ENCODE results near the gene ATXN7.
A peak's percentile ranks its signal among the peaks of the same experiment; 100 is the strongest.

ATXN7 gene

GRCh38 chr3:63863150-63864007, at the start of gene ATXN7, which contains the start of gene THOC7:
Gene ATXN7, plus strand, starts transcription at chr3:63863867. Its CDS starts 48,732 bp downstream, at chr3:63912599.
Gene THOC7, minus strand, starts transcription at chr3:63863805. Its CDS starts 15 bp downstream, at chr3:63863790.
- no peaks in the 10 kb centered on the region for H3K9me3 ChIP-seq (ENCODE audit: control insufficient read depth, low read length)
- H3K36me3 ChIP-seq (ENCODE audit: control insufficient read depth, insufficient read depth, low read length): no peaks in the 10 kb centered on the region
- H3K27me3 ChIP-seq (ENCODE audit: control insufficient read depth, insufficient read depth, low read length): no peaks in the 10 kb centered on the region
- H3K4me3 ChIP-seq (ENCODE audit: low read length): peak within 1 kb of the TSS; percentile 90
- peaks cover 21% of the 10 kb centered on the region for H3K4me1 ChIP-seq (ENCODE audit: control insufficient read depth, insufficient read depth, low read length)
- H3K9ac ChIP-seq (ENCODE audit: low read length): peak within 1 kb of the TSS; percentile 95

- Histone ChIP-seq H3K4me1 (ENCODE audit: control insufficient read depth, insufficient read depth, low read length) (no peaks in the 10 kb centered on the region), H3K36me3 (ENCODE audit: control insufficient read depth, insufficient read depth, low read length) (no peaks in the 10 kb centered on the region), H3K27me3 (ENCODE audit: control insufficient read depth, insufficient read depth, low read length) (no peaks in the 10 kb centered on the region), H3K4me3 (ENCODE audit: low read length) (no peak overlapping the region), H3K9ac (ENCODE audit: low read length) (no peak overlapping the region), H3K9me3 (ENCODE audit: control insufficient read depth, low read length) (no peaks in the 10 kb centered on the region)
These were observed 49.4 kb upstream of the ATXN7 start for GRCh38 chr3:63814237-63814636.

- no peak overlapping the region for H3K9ac ChIP-seq (ENCODE audit: low read length)
- H3K4me1 ChIP-seq (ENCODE audit: control insufficient read depth, insufficient read depth, low read length): no peaks in the 10 kb centered on the region
- H3K36me3 ChIP-seq (ENCODE audit: control insufficient read depth, insufficient read depth, low read length): no peaks in the 10 kb centered on the region
- H3K9me3 ChIP-seq (ENCODE audit: control insufficient read depth, low read length): no peaks in the 10 kb centered on the region
- no peak overlapping the region for H3K4me3 ChIP-seq (ENCODE audit: low read length)
- H3K27me3 ChIP-seq (ENCODE audit: control insufficient read depth, insufficient read depth, low read length): no peaks in the 10 kb centered on the region
These were observed 46.4 kb upstream of the ATXN7 start for GRCh38 chr3:63817225-63817624.

- Histone ChIP-seq H3K9ac (ENCODE audit: low read length) (no peak overlapping the region), H3K4me1 (ENCODE audit: control insufficient read depth, insufficient read depth, low read length) (no peaks in the 10 kb centered on the region), H3K9me3 (ENCODE audit: control insufficient read depth, low read length) (no peaks in the 10 kb centered on the region), H3K4me3 (ENCODE audit: low read length) (no peak overlapping the region), H3K27me3 (ENCODE audit: control insufficient read depth, insufficient read depth, low read length) (no peaks in the 10 kb centered on the region), H3K36me3 (ENCODE audit: control insufficient read depth, insufficient read depth, low read length) (no peaks in the 10 kb centered on the region)
These were observed 45.2 kb upstream of the ATXN7 start for GRCh38 chr3:63818282-63819150.

GRCh38 chr3:63819151-63819398, 44.6 kb upstream of the ATXN7 start, which contains the start of gene C3orf49:
Gene C3orf49, plus strand, starts transcription at chr3:63819299. Its CDS starts 173 bp downstream, at chr3:63819472.
- H3K4me1 ChIP-seq (ENCODE audit: control insufficient read depth, insufficient read depth, low read length): no peaks in the 10 kb centered on the region
- H3K36me3 ChIP-seq (ENCODE audit: control insufficient read depth, insufficient read depth, low read length): no peaks in the 10 kb centered on the region
- no peak within 1 kb of the TSS for H3K9ac ChIP-seq (ENCODE audit: low read length)
- H3K27me3 ChIP-seq (ENCODE audit: control insufficient read depth, insufficient read depth, low read length): no peaks in the 10 kb centered on the region
- H3K9me3 ChIP-seq (ENCODE audit: control insufficient read depth, low read length): no peaks in the 10 kb centered on the region
- no peak within 1 kb of the TSS for H3K4me3 ChIP-seq (ENCODE audit: low read length)

DNA sequence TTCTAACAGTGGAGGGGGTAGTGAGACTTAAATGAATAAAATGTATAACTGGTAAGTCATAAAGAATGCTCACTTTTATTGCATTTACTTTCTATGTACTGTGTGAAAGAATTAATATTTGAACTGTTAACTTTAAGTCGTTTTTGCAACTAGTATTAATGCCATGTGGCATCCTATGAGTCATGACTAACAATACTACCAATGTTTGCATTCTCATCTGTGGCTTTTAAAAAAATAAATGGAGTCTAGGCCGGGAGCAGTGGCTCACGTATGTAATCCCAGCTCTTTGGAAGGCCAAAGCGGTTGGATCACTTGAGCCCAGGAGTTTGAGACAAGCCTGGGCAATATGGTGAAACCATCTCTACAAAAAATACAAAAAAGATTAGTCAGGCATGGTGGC, 39.4 kb upstream of the ATXN7 start:
- Histone ChIP-seq H3K4me3 (ENCODE audit: low read length) (no peak overlapping the region), H3K4me1 (ENCODE audit: control insufficient read depth, insufficient read depth, low read length) (no peaks in the 10 kb centered on the region), H3K9ac (ENCODE audit: low read length) (no peak overlapping the region), H3K36me3 (ENCODE audit: control insufficient read depth, insufficient read depth, low read length) (no peaks in the 10 kb centered on the region), H3K9me3 (ENCODE audit: control insufficient read depth, low read length) (no peaks in the 10 kb centered on the region), H3K27me3 (ENCODE audit: control insufficient read depth, insufficient read depth, low read length) (no peaks in the 10 kb centered on the region)

DNA sequence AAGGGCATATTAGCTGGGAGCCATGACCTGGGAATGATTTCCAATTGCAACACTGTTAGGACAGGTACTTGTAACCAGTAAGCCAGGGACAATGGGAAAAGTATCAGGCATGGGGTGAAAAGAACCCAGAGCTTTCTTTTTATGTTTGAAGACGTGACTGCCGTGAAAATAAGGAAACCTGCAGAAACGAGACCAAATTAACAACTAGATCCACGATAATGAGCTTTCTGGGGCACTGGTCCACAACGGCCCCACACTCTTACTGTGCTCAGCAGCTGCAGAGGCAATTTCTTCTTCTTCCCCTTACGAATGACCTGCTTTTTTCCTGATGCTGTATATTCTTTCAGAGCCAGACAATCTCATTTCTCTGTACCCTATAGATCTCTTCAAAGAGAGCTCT, 33.1 kb upstream of the ATXN7 start:
- Histone ChIP-seq H3K4me1 (ENCODE audit: control insufficient read depth, insufficient read depth, low read length) (no peaks in the 10 kb centered on the region), H3K36me3 (ENCODE audit: control insufficient read depth, insufficient read depth, low read length) (no peaks in the 10 kb centered on the region), H3K9me3 (ENCODE audit: control insufficient read depth, low read length) (no peaks in the 10 kb centered on the region), H3K27me3 (ENCODE audit: control insufficient read depth, insufficient read depth, low read length) (no peaks in the 10 kb centered on the region), H3K9ac (ENCODE audit: low read length) (no peak overlapping the region), H3K4me3 (ENCODE audit: low read length) (no peak overlapping the region)

DNA sequence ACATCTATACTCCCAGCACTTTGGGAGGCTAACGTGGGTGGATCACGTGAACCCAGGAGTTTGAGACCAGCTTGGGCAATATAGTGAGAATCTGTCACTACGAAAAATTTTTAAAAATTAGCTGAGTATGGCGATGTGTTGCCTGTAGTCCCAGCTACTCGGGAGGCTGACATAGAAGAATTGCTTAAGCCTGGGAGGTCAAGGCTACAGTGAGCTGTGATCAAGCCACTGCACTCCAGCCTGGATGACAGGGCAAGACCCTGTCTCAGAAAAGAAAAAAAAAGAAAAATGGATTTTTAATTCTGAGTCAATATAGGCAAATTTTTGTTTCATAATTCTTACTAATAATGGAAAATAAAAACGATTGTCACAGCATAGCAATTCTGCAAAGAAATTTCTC, 31.3 kb upstream of the ATXN7 start:
- no peaks in the 10 kb centered on the region for H3K36me3 ChIP-seq (ENCODE audit: control insufficient read depth, insufficient read depth, low read length)
- H3K9ac ChIP-seq (ENCODE audit: low read length): no peak overlapping the region
- H3K9me3 ChIP-seq (ENCODE audit: control insufficient read depth, low read length): no peaks in the 10 kb centered on the region
- no peaks in the 10 kb centered on the region for H3K27me3 ChIP-seq (ENCODE audit: control insufficient read depth, insufficient read depth, low read length)
- H3K4me1 ChIP-seq (ENCODE audit: control insufficient read depth, insufficient read depth, low read length): no peaks in the 10 kb centered on the region
- H3K4me3 ChIP-seq (ENCODE audit: low read length): no peak overlapping the region

GRCh38 chr3:63841704-63842103, 22.0 kb upstream of the ATXN7 start:
- no peak overlapping the region for H3K4me3 ChIP-seq (ENCODE audit: low read length)
- no peaks in the 10 kb centered on the region for H3K36me3 ChIP-seq (ENCODE audit: control insufficient read depth, insufficient read depth, low read length)
- H3K9ac ChIP-seq (ENCODE audit: low read length): no peak overlapping the region
- H3K27me3 ChIP-seq (ENCODE audit: control insufficient read depth, insufficient read depth, low read length): no peaks in the 10 kb centered on the region
- peaks cover 4% of the 10 kb centered on the region for H3K4me1 ChIP-seq (ENCODE audit: control insufficient read depth, insufficient read depth, low read length)
- no peaks in the 10 kb centered on the region for H3K9me3 ChIP-seq (ENCODE audit: control insufficient read depth, low read length)

GRCh38 chr3:63842127-63842526, 21.5 kb upstream of the ATXN7 start:
- no peaks in the 10 kb centered on the region for H3K27me3 ChIP-seq (ENCODE audit: control insufficient read depth, insufficient read depth, low read length)
- no peaks in the 10 kb centered on the region for H3K36me3 ChIP-seq (ENCODE audit: control insufficient read depth, insufficient read depth, low read length)
- no peak overlapping the region for H3K4me3 ChIP-seq (ENCODE audit: low read length)
- no peaks in the 10 kb centered on the region for H3K9me3 ChIP-seq (ENCODE audit: control insufficient read depth, low read length)
- no peak overlapping the region for H3K9ac ChIP-seq (ENCODE audit: low read length)
- peaks cover 4% of the 10 kb centered on the region for H3K4me1 ChIP-seq (ENCODE audit: control insufficient read depth, insufficient read depth, low read length)

DNA sequence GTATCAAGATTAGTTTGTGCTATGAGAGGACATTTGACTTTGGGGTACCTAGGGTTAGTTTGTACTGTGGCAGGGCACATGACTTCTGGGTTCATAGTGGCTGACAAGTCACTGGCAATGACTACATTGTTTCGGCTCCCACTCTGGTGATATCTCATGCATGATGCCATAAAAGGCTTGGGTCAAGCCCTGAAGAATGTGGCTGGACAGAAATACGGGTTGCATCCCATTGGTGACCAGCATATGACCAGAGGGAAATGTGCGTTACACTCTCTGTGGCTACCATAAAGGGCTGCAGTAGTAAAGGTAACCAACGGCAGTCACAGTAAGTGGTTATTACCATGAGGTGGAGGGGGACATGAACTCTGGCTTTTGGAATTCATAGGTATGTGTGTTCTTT, 18.5 kb upstream of the ATXN7 start:
- Histone ChIP-seq H3K9me3 (ENCODE audit: control insufficient read depth, low read length) (no peaks in the 10 kb centered on the region), H3K4me3 (ENCODE audit: low read length) (no peak overlapping the region), H3K9ac (ENCODE audit: low read length) (no peak overlapping the region), H3K36me3 (ENCODE audit: control insufficient read depth, insufficient read depth, low read length) (no peaks in the 10 kb centered on the region), H3K4me1 (ENCODE audit: control insufficient read depth, insufficient read depth, low read length) (peaks cover 4% of the 10 kb centered on the region), H3K27me3 (ENCODE audit: control insufficient read depth, insufficient read depth, low read length) (no peaks in the 10 kb centered on the region)

DNA sequence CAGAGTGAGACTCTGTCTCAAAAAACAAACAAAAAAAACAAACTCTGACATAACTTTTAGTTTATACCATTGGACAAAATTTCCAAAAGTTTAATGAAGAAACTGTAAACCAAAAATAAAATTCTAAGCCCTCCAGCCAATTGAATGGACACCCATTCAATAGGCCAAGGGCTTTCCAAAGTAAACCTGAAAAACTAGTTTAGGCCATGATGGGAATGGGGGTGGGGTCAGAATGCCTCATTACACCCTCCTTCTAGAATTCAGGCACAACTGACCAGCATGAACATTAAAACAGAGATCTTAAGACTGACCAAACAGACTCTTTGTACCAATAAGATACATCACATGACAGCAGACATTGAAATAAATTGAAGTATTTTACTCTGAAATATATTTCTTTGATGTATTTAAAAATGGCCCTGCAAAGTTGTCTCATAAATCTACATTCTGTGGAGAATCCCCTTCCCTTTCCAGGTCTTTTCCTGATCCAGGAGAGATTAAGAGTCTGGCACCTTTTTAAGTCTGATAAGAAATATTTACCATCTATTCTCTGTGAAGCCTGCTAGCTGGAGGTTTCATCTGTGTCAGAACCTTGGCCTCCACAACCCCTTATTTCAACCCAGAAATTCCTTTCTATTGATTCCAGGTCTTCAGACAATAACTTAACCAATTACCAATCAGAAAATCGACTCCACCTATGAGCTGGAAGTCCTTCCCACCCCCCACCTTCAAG, 15.8 kb upstream of the ATXN7 start:
- Histone ChIP-seq H3K4me3 (ENCODE audit: low read length) (no peak overlapping the region), H3K9me3 (ENCODE audit: control insufficient read depth, low read length) (no peaks in the 10 kb centered on the region), H3K4me1 (ENCODE audit: control insufficient read depth, insufficient read depth, low read length) (peaks cover 4% of the 10 kb centered on the region), H3K9ac (ENCODE audit: low read length) (no peak overlapping the region), H3K27me3 (ENCODE audit: control insufficient read depth, insufficient read depth, low read length) (no peaks in the 10 kb centered on the region), H3K36me3 (ENCODE audit: control insufficient read depth, insufficient read depth, low read length) (no peaks in the 10 kb centered on the region)
